Effector memory CD4-positive, alpha-beta T cell (primary cell): ENCODE results near the gene TRAP1.

Experiments
- DNase-seq, 3 donors: peaks; one replicate each; pipeline ENCODE4 v3.0.0-alpha.2; 2020
- H3K27ac ChIP-seq: 2 replicates; pipeline ENCODE4 v1.7.0; 2013; ENCODE audit warnings: mild to moderate bottlenecking, low read length, moderate library complexity; ENCODE audit not compliant: insufficient read depth, poor library complexity, severe bottlenecking
- H3K27me3 ChIP-seq: replicated peaks from 2 replicates; pipeline ENCODE4 v1.7.0; 2013; ENCODE audit warnings: mild to moderate bottlenecking, low read length; ENCODE audit not compliant: insufficient read depth, control insufficient read depth, poor library complexity, severe bottlenecking
- H3K36me3 ChIP-seq: 2 replicates; pipeline ENCODE4 v1.7.0; 2013; ENCODE audit warnings: mild to moderate bottlenecking, low read length, moderate library complexity; ENCODE audit not compliant: control insufficient read depth, insufficient read depth
- H3K4me1 ChIP-seq: 2 replicates; pipeline ENCODE4 v1.7.0; 2013; ENCODE audit warnings: low read length, mild to moderate bottlenecking; ENCODE audit not compliant: control insufficient read depth, insufficient read depth, poor library complexity, severe bottlenecking
- H3K4me3 ChIP-seq: 2 replicates; pipeline ENCODE4 v1.7.0; 2013; ENCODE audit warnings: low read length, low read depth, mild to moderate bottlenecking; ENCODE audit not compliant: insufficient read depth, poor library complexity, severe bottlenecking
- H3K9me3 ChIP-seq: 2 replicates; pipeline ENCODE4 v1.7.0; 2013; ENCODE audit warnings: mild to moderate bottlenecking, low read length, moderate library complexity; ENCODE audit not compliant: control insufficient read depth
- total RNA-seq, 3 donors: gene quantifications; one replicate each; lab custom pipeline; 2026; lab: John Stamatoyannopoulos, UW

The TRAP1 gene
- total RNA-seq = 36.1 to 66.6 (median 62.3) reads per million in 3 donors

DNA sequence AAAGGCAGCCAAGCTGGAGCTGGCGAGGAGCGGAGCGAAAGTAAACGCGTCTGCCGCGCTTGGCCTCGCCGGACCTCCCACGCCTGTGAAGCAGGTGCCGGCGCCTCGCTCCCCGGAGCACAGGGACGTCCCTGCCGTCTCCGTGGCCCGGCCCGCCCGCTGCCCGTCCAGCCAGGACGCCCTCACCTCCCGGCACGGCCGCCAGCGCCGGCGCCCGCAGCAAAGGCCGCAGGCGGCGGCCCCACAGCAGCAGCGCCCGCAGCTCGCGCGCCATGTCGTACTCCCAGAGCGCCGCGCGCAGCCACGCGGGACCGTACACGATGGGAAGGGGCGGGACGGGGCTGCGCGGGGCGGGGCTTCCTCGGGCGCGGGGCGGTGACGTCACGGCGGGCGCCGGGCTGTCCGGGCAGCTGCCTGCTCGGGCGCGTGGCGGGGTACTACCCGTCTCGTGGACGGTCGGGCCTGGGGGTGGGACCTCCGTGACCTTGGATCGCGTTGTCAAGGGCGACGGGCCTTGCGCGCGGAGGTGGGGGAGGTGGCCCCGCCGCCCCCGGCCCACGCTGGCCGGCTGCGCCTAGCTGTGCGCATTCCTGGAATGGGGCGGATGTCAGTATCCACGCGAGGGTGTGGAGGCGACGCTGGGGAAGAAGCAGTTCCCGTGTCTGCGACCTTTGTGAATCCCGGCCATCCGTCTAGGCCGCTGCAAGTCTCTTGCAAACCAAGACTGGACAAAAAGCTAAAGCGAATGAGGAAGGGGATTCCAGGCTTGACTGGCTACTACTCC is at the start of gene TRAP1:
Gene TRAP1, minus strand, starts transcription at position 290 of the 784 bp plus-strand sequence. Its CDS starts 16 bp downstream, at position 274.
- peaks cover 11% of the 10 kb centered on the region for H3K4me1 ChIP-seq
- peak within 1 kb of the TSS; percentile 98 for H3K4me3 ChIP-seq
- no peaks in the 10 kb centered on the region for H3K27me3 ChIP-seq
- peak within 1 kb of the TSS; percentile 89 for H3K27ac ChIP-seq
- H3K9me3 ChIP-seq = no peaks in the 10 kb centered on the region
- DNase-seq = peak; percentile 87
- H3K36me3 ChIP-seq = peaks cover 4% of the 10 kb centered on the region

GRCh38 chr16:3766177-3766576 is 48.9 kb upstream of the TRAP1 start:
- no peaks in the 10 kb centered on the region for H3K9me3 ChIP-seq
- H3K36me3 ChIP-seq = peaks cover 87% of the 10 kb centered on the region
- H3K27ac ChIP-seq = no peak overlapping the region
- H3K4me3 ChIP-seq = no peak overlapping the region
- no peaks in the 10 kb centered on the region for H3K27me3 ChIP-seq
- DNase-seq = no peak
- H3K4me1 ChIP-seq = no peaks in the 10 kb centered on the region

DNA sequence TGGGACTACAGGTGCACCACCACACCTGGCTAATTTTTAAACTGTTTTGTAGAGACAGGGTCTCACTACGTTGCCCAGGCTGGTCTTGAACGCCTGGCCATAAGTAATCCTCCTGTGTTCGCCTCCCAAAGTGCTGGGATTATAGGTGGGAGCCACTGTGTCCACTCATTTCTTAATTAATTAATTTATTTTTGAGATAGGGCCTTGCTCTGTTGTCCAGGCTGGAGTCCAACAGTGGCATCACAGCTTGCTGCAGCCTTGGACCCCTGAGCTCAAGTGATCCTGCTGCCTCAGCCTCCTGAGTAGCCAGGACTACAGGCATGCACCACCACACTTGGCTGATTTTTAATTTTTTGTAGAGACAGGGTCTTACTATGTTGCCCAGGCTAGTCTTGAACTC is 47.1 kb upstream of the TRAP1 start:
- peaks cover 75% of the 10 kb centered on the region for H3K36me3 ChIP-seq
- H3K4me3 ChIP-seq = no peak overlapping the region
- DNase-seq = no peak
- no peaks in the 10 kb centered on the region for H3K27me3 ChIP-seq
- H3K4me1 ChIP-seq = no peaks in the 10 kb centered on the region
- no peaks in the 10 kb centered on the region for H3K9me3 ChIP-seq
- no peak overlapping the region for H3K27ac ChIP-seq

GRCh38 chr16:3762107-3762750 is 44.9 kb upstream of the TRAP1 start:
- Histone ChIP-seq H3K27me3 (no peaks in the 10 kb centered on the region), H3K9me3 (no peaks in the 10 kb centered on the region), H3K4me1 (no peaks in the 10 kb centered on the region), H3K27ac (no peak overlapping the region), H3K4me3 (no peak overlapping the region), H3K36me3 (peaks cover 75% of the 10 kb centered on the region)
- DNase-seq = no peak

- Histone ChIP-seq H3K27me3 (no peaks in the 10 kb centered on the region), H3K4me1 (no peaks in the 10 kb centered on the region), H3K9me3 (no peaks in the 10 kb centered on the region), H3K36me3 (peaks cover 75% of the 10 kb centered on the region), H3K4me3 (no peak overlapping the region), H3K27ac (no peak overlapping the region)
- DNase-seq = no peak
Observed at GRCh38 chr16:3761375-3762106, 44.2 kb upstream of the TRAP1 start.

GRCh38 chr16:3760518-3760917 is 43.2 kb upstream of the TRAP1 start:
- Histone ChIP-seq H3K4me1 (no peaks in the 10 kb centered on the region), H3K9me3 (no peaks in the 10 kb centered on the region), H3K4me3 (no peak overlapping the region), H3K36me3 (peaks cover 75% of the 10 kb centered on the region), H3K27me3 (no peaks in the 10 kb centered on the region), H3K27ac (no peak overlapping the region)
- DNase-seq = no peak

DNA sequence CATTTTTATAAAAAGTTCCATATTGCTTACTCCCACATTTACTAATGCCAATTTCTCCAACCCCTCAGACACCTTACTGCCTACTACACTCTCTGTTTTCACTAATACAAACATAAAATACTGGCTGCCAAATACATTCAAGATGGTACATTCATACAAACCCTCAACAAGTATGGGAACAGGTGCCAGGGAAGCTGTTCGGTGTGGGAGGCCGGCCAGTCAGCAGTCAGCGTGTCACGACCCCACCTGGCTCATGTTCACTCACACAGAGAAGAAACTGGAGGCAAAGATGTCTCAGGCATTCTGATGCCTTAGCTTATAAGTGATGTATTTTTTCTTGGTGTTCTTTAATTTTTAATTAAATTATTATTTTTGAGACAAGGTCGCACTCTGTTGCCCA is 42.4 kb upstream of the TRAP1 start:
- Histone ChIP-seq H3K4me3 (no peak overlapping the region), H3K27me3 (no peaks in the 10 kb centered on the region)

DNA sequence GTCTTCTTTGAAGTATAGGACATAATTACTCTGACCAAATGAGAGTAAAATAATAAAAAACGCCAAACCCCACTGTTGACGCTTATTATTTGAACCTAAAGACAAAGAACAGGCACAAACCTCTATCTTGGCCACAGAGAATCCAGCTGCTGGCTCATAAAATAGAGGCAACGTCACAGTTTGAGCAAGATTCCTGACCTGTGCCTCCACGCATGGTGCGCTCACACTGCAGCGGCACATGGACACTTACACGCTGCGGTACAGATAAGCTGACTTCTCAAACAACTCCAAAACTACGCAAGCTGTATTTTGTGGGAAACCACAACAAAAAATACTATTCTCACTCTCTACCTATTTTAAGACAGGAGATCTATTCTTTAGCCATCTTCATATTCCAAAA is 38.8 kb upstream of the TRAP1 start:
- Histone ChIP-seq H3K4me1 (no peaks in the 10 kb centered on the region), H3K4me3 (no peak overlapping the region), H3K27ac (no peak overlapping the region), H3K36me3 (peaks cover 53% of the 10 kb centered on the region), H3K27me3 (no peaks in the 10 kb centered on the region), H3K9me3 (no peaks in the 10 kb centered on the region)
- DNase-seq = no peak

More for the DNA sequence above, 42.4 kb upstream of the TRAP1 start:
- Histone ChIP-seq H3K27ac (no peak overlapping the region), H3K9me3 (no peaks in the 10 kb centered on the region), H3K36me3 (peaks cover 72% of the 10 kb centered on the region), H3K4me1 (no peaks in the 10 kb centered on the region)
- no peak for DNase-seq

GRCh38 chr16:3755249-3755648 is 37.9 kb upstream of the TRAP1 start:
- Histone ChIP-seq H3K4me3 (no peak overlapping the region), H3K4me1 (no peaks in the 10 kb centered on the region), H3K27ac (no peak overlapping the region)

GRCh38 chr16:3754772-3755171 is 37.4 kb upstream of the TRAP1 start:
- Histone ChIP-seq H3K27ac (no peak overlapping the region), H3K9me3 (no peaks in the 10 kb centered on the region), H3K4me1 (no peaks in the 10 kb centered on the region), H3K4me3 (no peak overlapping the region), H3K36me3 (peaks cover 52% of the 10 kb centered on the region), H3K27me3 (no peaks in the 10 kb centered on the region)
- no peak for DNase-seq

More at GRCh38 chr16:3755249-3755648, 37.9 kb upstream of the TRAP1 start:
- DNase-seq = no peak
- Histone ChIP-seq H3K36me3 (peaks cover 53% of the 10 kb centered on the region), H3K27me3 (no peaks in the 10 kb centered on the region), H3K9me3 (no peaks in the 10 kb centered on the region)
